AG10803 (cell line): Measurements from ENCODE around the gene PARD3.
A peak's percentile ranks its signal among the peaks of the same experiment; 100 is the strongest.
"Not testable (repeated sequence)": the region's sequence is repeated elsewhere in the genome, so short reads cannot be mapped to it uniquely, and the experiment has no call there.

Experiments used
- DNase-seq: peaks from one replicate; pipeline ENCODE4 v3.0.0; 2010; ENCODE audit warnings: low read depth
- H3K4me3 ChIP-seq: 2 replicates; pipeline ENCODE4 v1.5.1; 2011; ENCODE audit warnings: mild to moderate bottlenecking, low read length, control low read depth
- TF ChIP-seq, protein P1 (sequence below): conservative IDR thresholded peaks from 2 replicates; pipeline ENCODE4 v1.5.1; 2011; ENCODE audit warnings: mild to moderate bottlenecking, low read length, control low read depth, inconsistent platforms

Gene PARD3

GRCh38 chr10:34751272-34751671 lies 63.8 kb downstream of the PARD3 start:
- DNase-seq, result no peak
- H3K4me3 ChIP-seq, result no peak overlapping the region

DNA sequence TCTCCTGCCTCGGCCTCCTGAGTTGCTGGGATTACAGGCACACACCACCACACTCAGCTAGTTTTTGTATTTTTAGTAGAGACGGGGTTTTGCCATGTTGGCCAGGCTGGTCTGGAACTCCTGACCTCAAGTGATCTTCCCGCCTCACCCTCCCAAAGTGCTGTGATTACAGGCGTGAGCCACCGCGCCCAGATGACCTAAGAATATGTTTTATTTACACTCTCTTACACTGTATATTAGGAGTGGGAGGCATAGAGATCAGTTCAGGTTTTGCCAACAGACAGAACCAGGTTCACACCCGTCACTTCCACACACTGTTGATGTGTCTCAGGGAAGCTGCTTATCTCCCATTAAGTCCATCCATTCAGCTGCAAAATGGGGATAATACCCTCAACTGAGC lies 64.3 kb downstream of the PARD3 start:
- H3K4me3 ChIP-seq, DNase-seq: not testable (repeated sequence)

More at GRCh38 chr10:34751272-34751671, 63.8 kb downstream of the PARD3 start:
- TF ChIP-seq, protein P1, sequence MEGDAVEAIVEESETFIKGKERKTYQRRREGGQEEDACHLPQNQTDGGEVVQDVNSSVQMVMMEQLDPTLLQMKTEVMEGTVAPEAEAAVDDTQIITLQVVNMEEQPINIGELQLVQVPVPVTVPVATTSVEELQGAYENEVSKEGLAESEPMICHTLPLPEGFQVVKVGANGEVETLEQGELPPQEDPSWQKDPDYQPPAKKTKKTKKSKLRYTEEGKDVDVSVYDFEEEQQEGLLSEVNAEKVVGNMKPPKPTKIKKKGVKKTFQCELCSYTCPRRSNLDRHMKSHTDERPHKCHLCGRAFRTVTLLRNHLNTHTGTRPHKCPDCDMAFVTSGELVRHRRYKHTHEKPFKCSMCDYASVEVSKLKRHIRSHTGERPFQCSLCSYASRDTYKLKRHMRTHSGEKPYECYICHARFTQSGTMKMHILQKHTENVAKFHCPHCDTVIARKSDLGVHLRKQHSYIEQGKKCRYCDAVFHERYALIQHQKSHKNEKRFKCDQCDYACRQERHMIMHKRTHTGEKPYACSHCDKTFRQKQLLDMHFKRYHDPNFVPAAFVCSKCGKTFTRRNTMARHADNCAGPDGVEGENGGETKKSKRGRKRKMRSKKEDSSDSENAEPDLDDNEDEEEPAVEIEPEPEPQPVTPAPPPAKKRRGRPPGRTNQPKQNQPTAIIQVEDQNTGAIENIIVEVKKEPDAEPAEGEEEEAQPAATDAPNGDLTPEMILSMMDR, result no peak

GRCh38 chr10:34748767-34749166 lies 66.3 kb downstream of the PARD3 start:
- TF ChIP-seq, protein P1, result no peak
- no peak overlapping the region for H3K4me3 ChIP-seq
- no peak for DNase-seq

DNA sequence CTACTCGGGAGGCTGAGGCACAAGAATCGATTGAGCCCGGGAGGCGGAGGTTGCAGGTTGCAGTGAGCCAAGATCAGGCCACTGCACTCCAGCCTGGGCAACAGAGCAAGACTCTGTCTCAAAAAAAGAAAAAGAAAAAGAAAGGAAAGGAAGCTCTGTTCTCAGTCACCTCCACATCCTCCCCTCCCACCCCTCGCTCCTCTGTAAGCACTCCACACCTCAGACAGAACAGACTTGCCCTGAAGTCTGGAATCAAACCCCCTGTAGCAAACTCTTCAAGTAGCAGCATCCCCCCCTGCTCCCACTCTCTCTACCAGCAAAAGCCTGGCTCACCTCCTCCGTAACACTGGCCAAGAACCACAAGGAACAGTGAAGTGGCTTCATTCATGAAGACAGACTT lies 66.7 kb downstream of the PARD3 start:
- H3K4me3 ChIP-seq, result no peak overlapping the region
- DNase-seq, result no peak
- TF ChIP-seq, protein P1, result no peak

- no peak overlapping the region for H3K4me3 ChIP-seq
- no peak for DNase-seq
- TF ChIP-seq, protein P1, result no peak
Observed at GRCh38 chr10:34746094-34746493, 69.0 kb downstream of the PARD3 start.

DNA sequence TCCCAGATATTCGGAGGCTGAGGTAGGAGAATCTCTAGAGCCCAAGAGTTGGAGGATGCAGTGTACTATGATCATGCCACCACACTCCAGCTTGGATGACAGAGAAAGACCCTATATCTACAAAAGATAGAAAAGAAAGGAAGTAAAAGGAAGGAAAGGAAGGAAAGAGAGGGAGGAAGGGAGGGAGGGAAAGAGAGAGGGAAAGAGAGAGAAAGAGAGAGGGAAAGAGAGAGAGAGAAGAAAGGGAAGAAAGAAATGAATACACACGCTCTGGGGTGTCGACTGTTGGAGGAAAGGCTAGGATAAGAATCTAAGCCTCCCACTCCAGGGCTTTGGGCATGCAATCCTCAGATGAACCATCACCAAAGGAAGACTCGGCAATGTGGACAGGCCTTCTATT lies 69.9 kb downstream of the PARD3 start:
- H3K4me3 ChIP-seq, result no peak overlapping the region

GRCh38 chr10:34744590-34744989 lies 70.5 kb downstream of the PARD3 start:
- DNase-seq, result no peak
- no peak overlapping the region for H3K4me3 ChIP-seq
- TF ChIP-seq, protein P1, result no peak

More for the DNA sequence above, 69.9 kb downstream of the PARD3 start:
- no peak for DNase-seq
- TF ChIP-seq, protein P1, result no peak

DNA sequence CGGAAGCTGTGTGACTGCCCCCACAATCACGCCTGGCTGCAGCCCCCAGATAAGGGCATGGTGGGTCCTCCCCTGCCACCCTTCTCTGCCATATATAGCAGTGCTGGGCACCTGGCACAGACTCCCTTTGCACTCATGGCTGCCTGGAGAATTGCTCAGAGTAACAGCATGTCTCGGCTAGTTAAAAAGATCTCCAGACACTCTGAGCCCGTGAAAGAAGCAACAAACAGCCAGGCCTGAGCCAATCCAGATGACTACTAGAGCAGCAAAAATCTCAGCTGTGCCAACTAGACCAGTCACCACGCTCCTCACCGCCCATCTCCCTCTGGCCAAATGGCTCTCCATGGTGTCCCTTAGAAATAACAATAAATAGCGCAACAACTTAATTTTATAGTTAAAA lies 71.3 kb downstream of the PARD3 start:
- DNase-seq, result peak; percentile 71
- TF ChIP-seq, protein P1, result no peak
- no peak overlapping the region for H3K4me3 ChIP-seq
